ENCODE data around the gene RAP1GAP2.
A peak's percentile ranks its signal among the peaks of the same experiment; 100 is the strongest.

RAP1GAP2 gene

GRCh38 chr17:2947588-2947950 is 151.3 kb downstream of the RAP1GAP2 start:
- no peak for DNase-seq (ENCODE audit: low read depth)

GRCh38 chr17:2947996-2948550 is 151.8 kb downstream of the RAP1GAP2 start:
- no peak for DNase-seq (ENCODE audit: low read depth)

GRCh38 chr17:2948721-2949468 is 152.7 kb downstream of the RAP1GAP2 start:
- no peak for DNase-seq (ENCODE audit: low read depth)

- DNase-seq (ENCODE audit: low read depth) = peak; percentile 91
Measured at GRCh38 chr17:2949469-2950044, 153.3 kb downstream of the RAP1GAP2 start.

GRCh38 chr17:2950846-2951245 is 154.6 kb downstream of the RAP1GAP2 start:
- DNase-seq (ENCODE audit: low read depth) = no peak

GRCh38 chr17:2952174-2952845 is 156.1 kb downstream of the RAP1GAP2 start:
- no peak for DNase-seq (ENCODE audit: low read depth)

- peak; percentile 98 for DNase-seq (ENCODE audit: low read depth)
Measured at GRCh38 chr17:2954898-2955445, 158.7 kb downstream of the RAP1GAP2 start.

GRCh38 chr17:2955931-2956582 is 159.8 kb downstream of the RAP1GAP2 start:
- DNase-seq (ENCODE audit: low read depth) = no peak

- peak; percentile 72 for DNase-seq (ENCODE audit: low read depth)
Measured at GRCh38 chr17:2957631-2958286, 161.5 kb downstream of the RAP1GAP2 start.

- DNase-seq (ENCODE audit: low read depth) = no peak
Measured at GRCh38 chr17:2958706-2959222, 162.5 kb downstream of the RAP1GAP2 start.

- no peak for DNase-seq (ENCODE audit: low read depth)
Measured at GRCh38 chr17:2959371-2960130, 163.3 kb downstream of the RAP1GAP2 start.

GRCh38 chr17:2961446-2961845 is 165.2 kb downstream of the RAP1GAP2 start:
- DNase-seq (ENCODE audit: low read depth) = no peak

GRCh38 chr17:2962236-2962635 is 166.0 kb downstream of the RAP1GAP2 start:
- DNase-seq (ENCODE audit: low read depth) = no peak

GRCh38 chr17:2962729-2963128 is 166.5 kb downstream of the RAP1GAP2 start:
- no peak for DNase-seq (ENCODE audit: low read depth)

GRCh38 chr17:2963332-2964027 is 167.2 kb downstream of the RAP1GAP2 start:
- no peak for DNase-seq (ENCODE audit: low read depth)

- no peak for DNase-seq (ENCODE audit: low read depth)
Measured at GRCh38 chr17:2964028-2964356, 167.8 kb downstream of the RAP1GAP2 start.

- DNase-seq (ENCODE audit: low read depth) = no peak
Measured at GRCh38 chr17:2964370-2964769, 168.1 kb downstream of the RAP1GAP2 start.

GRCh38 chr17:2964831-2965230 is 168.6 kb downstream of the RAP1GAP2 start:
- no peak for DNase-seq (ENCODE audit: low read depth)

GRCh38 chr17:2965621-2966595 is 169.7 kb downstream of the RAP1GAP2 start:
- DNase-seq (ENCODE audit: low read depth) = peak; percentile 80
